Omental fat pad (tissue), 4 donors: ENCODE measurements around the gene MAP2K3. TPM values are rescaled to one million over a fixed set of nuclear protein-coding genes. Genes with fewer than 3 reads are reported as not detected.

Experiments used
- ATAC-seq: fragments of 150-250 bp; one replicate; pipeline ENCODE4 v1.9.1; 2016; ENCODE audit warnings: mild to moderate bottlenecking, moderate library complexity; ENCODE audit not compliant: low FRiP score
- DNase-seq: peaks from one replicate; pipeline ENCODE4 v3.0.0-alpha.2; 2019; ENCODE audit warnings: low spot score
- CTCF ChIP-seq, 3 donors: fragments of 450-650 bp; IDR thresholded peaks; one replicate each; pipeline ENCODE4 v1.5.1; 2016 to 2017; ENCODE audit warnings: antibody characterized with exemption in 3 of 3, mild to moderate bottlenecking in 3 of 3, moderate library complexity in 2 of 3
- total RNA-seq, 4 donors: library from RNA; depleted of rRNA; stranded (reverse); fragments of >200 nt; gene quantifications; one replicate each; pipeline ENCODE4 v1.1.0, GENCODE V29; 2016

Gene MAP2K3
- total RNA-seq, 4 donors from 2014 or later, result 36.8 to 170 (median 58.5) TPM

DNA sequence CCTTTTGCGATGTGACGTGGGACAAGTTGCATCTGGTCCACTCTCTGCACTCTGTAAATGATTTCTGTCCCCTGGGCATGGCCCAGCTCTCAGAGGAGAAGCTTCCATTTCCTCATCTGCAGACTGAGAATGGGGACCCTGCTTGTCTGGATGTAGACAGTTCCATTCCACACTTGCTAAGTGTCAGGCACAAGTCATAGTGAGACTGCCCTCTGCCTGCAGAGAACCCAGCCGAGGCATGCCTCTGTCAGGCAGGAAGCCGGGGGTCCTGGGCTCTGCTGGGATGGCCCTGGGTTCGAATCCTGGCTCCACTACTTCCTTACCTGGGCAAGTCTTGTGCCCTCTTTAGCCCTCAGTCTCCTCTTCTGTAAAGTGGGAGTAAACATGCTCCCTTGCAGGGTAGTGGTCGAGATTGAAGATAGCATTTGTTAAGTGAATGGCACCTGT, 4.1 kb downstream of the MAP2K3 start:
- DNase-seq, result no peak
- no peak for TF ChIP-seq CTCF (IDR thresholded peaks at IDR 0.05)
- ATAC-seq, result no peak

DNA sequence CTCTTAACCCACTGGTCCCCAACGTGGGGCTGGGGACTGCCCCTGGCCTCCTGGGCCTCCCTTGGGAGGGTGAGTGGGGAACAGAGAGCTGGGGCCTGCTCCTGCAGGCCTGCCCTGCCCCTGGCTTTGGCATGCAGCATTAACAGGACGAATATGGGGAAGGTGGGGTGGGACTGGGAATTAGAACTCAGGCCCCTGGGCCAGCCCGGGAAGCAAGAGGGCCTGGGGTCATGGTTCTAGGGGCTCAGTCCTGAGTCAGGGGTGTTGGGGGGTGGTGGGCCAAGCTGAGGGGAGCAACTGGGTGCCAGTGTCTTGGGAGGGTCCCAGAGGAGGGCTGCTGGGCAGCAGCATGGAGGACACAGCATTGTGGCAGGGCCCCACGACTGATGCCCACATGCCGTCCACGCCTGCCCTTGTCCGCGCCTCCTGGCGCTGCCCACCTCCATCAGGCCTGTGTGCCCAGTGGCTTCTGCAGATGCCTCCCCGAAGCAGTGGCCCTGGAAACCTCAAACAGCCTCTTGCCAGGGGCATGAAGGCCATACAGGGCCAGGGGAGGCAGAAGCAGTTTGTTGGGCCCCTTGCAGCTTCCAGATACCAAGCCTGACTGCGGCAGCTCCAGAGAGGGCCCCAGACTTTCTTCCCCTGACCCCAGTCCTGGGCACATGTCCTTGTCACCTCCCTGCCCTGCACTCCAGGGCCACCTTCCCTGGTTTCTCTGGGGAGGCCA, 4.8 kb downstream of the MAP2K3 start:
- no peak for TF ChIP-seq CTCF (IDR thresholded peaks at IDR 0.05)
- ATAC-seq (no peak), DNase-seq (no peak)

- DNase-seq, result no peak
- ATAC-seq, result no peak
- TF ChIP-seq CTCF (IDR thresholded peaks at IDR 0.05), result no peak
Observed at GRCh38 chr17:21289902-21290571, 5.5 kb downstream of the MAP2K3 start.

DNA sequence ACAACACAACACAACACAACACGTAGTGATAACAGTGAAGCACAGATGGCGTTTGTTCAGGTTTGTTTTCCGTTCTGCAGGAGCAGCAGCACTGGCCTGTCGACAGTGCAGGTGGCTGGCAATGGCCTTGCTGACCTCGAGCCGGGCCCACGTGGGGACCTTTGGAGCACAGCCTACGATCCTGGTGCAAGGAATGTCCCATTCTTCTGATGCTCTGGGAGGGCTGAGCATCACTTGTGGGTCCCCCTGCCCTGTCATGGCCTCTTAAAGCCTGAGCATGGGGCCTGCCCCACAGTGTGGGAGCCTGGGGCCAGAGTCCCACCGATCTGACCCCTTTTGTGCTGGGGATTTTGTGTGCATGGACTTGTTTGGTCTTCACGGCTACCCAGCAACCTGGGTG, 6.8 kb downstream of the MAP2K3 start:
- TF ChIP-seq CTCF (IDR thresholded peaks at IDR 0.05), result no peak
- no peak for ATAC-seq
- no peak for DNase-seq

- no peak for DNase-seq
- TF ChIP-seq CTCF (IDR thresholded peaks at IDR 0.05), result no peak
- no peak for ATAC-seq
Observed at GRCh38 chr17:21291862-21292261, 7.4 kb downstream of the MAP2K3 start.

DNA sequence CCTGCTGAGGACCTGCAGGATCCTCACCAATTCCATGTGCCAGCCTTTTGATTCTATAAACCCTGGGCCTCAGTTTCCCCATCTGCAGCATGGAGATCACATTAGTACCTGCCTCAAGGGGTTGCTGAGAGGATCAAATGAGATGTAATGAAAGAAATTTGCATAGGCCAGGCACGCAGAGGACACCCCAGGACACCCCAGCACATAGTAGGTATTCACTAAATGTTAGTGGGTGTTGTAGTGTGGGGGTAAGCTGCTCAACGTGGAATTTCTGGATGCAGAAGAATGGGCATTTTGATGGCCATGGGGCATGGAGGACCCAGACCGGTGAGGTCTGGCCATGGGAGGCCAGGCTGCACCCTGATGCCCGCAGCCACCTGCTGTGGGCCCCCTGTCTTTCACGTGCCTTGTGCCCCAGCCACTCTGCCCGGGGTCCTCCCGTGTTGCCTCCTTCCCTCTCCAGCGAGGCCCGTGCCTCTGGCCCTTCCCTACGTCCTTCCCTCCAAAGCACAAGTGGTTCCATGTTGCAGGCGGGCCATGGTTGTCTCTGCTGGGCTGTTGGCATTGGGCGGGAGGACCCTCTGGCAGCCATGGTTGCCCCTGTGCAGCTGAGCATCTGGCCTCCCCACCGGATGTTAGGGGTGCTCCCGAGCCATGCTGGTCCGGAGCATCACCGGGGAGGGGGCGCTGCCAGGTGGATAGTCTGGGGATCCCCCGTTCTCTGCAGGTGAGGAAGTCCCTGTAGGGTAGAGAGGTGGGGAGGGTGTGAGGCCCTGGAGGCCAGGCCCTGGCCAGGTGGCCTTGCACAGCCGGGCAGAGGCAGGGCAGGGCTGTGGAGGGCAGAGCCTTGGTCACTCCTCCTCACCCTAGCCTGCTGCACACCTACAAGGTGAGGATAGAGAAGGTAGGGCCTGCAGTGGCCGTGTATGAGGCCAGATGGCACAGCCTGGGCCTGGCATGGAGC, 8.6 kb downstream of the MAP2K3 start:
- no peak for TF ChIP-seq CTCF (IDR thresholded peaks at IDR 0.05)
- DNase-seq (no peak), ATAC-seq (no peak)
